ENCODE results near the gene TNK1.
"Not testable (repeated sequence)": the region's sequence is repeated elsewhere in the genome, so short reads cannot be mapped to it uniquely, and the experiment has no call there.

The TNK1 gene

DNA sequence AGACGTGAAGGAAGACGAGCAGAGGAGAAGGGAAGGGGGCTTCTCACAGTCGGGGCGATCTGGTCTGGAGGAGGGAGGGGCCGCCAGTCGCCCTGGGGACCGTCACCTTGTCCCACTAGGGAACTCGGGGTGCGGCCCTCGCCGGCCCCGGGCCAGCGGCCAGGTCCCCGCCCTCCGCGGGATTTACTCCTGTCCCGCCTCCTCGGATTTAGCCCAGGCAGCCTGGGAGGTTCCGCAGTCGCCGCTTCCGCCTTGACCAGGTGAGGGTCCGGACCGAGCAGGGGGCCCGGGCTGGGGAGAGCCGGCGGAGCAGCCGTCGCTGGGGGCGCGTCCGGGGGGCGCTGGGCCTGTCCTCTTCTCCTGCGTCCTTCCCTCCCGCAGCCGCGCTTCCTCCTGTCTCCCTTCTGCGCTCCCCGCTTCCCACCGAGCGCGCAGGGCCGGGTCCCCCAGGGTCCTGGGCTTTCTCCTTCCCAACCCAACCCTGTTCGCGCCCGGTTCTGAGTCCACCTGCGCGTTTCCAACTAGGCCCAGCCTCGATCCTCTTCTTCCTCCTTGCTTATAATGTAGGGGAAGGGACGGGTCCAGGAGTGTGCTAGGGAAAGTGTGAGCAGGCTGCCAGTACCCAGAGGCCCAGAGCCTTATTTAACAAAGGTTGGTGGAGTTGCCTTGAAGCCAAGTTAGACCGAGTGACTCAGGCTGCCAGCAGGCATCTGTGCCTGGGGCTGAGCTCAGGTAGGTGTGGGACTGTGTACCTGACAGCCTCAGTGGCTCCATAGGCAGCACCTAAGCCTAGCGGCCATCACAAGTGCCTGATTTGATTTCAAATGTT, at the start of gene TNK1:
TNK1 (plus strand) TSS at position 235 of the 829 bp plus-strand sequence. CDS start 1,838 bp downstream, outside the sequence.
- DNase-seq (ENCODE audit: low read depth in 2 of 2), result no peak

DNA sequence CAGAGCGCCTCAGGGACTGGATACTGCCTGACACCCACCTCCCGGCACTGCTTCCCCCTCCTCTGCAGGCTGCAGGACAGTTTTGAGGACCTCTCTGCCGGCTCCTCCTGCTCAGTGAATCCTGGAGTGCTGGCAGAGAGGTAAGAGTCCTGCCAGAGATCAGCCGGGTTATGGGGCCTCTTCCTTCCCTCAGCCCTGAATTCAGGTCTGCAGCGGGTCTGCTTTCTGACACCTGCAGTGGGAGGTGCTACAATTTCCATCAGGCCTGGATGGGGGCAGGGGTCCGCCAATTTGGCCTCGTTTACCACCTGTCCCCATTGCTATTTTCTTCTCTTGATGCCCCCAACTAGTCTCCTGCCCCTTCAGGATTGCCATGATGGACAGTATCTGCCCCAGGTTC, 48.8 kb upstream of the TNK1 start:
- DNase-seq (ENCODE audit: low read depth in 2 of 2), result no peak

DNA sequence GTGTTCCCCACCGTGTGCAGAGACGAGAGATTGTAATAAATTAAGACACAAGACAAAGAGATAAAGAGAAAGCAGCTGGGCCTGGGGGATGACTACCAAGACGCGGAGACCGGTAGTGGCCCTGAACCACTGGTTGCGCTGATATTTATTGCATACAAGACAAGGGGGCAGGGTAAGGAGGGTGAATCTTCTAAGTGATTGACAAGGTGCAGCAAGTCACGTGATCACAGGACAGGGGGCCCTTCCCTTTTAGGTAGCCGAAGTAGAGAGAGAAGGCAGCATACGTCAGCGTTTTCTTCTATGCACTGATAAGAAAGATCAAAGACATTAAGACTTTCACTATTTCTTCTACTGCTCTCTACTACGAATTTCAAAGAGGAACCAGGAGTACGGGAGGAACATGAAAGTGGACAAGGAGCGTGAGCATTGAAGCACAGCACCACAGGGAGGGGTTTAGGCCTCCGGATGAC, 48.3 kb upstream of the TNK1 start:
- DNase-seq (ENCODE audit: low read depth in 2 of 2), result not testable (repeated sequence)

DNA sequence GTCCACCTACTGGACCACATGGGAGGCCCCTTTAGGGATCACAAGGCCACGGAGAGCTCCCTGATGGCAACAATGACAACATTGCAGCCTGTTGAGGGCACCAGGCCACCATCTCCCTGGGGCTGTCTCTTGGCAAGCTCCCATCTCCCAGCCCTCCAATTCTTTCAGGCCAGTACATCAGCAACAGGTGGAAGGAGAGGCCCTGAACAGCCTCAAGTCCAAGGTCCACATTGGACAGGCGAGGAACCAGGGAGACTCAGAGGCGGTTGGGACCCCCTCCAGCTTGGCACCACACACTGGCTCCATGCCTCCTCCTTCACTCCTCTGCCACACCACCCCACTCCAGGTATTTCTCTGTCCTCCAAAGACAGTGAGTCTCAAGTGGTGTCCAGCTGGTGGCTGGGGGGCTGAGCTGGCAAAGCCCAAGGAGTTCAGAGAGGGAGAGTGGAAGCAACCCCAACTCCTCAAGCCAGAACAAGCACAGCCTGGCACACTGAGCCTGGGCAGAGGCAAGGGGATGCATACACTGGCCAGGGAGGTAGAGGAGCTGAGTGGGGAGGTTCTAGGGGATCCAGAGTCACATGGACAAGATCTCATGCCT, 45.9 kb upstream of the TNK1 start:
- DNase-seq (ENCODE audit: low read depth in 2 of 2), result no peak

DNA sequence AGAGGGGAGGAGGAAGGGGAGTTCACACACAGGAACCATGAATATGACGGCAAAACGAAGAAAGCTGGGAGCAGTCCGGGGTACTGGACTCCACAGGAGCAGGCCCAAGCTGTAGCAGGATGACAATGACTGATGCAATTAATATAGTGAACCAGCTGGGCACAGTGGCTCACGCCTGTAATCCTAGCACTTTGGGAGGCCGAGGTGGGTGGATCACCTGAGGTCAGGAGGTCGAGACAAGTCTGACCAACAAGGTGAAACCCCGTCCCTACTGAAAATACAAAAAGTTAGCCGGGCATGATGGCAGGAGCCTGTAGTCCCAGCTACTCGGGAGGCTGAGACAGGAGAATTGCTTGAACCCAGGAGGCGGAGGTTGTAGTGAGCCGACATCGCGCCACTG, 45.1 kb upstream of the TNK1 start:
- DNase-seq (ENCODE audit: low read depth in 2 of 2), result not testable (repeated sequence)

DNA sequence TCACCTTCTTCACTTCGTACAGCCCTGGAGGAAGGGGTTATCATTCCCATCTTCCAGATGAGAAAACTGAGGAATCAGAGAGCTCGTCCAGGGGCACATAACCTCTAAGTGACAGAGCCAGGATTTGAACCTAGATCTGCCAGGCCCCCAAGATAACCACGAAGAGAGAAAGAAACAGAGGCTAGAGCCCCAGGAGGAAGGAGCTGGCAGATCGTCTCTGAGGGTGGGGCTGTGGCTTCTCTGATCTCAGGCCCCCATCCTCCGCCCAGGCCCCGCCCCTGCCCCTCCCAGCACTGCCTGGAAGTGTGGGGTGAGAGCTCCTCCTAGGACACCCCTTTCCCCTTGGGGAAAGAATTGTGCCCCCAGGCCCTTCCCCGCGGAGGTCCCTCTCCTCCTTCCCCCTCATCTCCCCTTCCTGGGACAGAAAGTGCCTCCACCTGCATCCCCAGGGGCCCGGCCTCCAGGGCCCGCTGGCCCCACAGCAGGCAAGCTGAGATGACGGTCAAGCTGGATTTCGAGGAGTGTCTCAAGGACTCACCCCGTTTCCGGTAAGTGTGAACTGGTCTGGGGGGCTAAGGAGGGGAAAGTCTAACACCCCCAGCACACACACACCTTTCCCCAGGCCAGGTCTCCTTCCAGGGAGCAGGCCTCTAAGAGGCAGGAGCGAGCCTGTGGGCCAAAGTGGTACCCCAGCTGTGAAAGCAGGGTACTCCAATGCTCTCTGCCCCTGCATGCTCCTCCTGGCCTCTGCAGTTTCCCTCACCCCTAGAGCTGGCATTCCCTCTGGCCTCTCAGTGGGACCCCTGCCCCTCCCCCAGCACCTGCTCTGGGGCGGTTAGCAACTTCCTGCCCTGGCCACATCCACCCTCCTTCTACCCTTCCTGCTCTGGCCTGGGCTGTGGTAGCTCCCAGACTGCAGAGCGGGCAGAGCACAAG, 44.4 kb upstream of the TNK1 start, which contains the start of gene ACAP1:
ACAP1 (plus strand) TSS at position 290 of the 936 bp plus-strand sequence; CDS start at position 496, 206 bp downstream.
- DNase-seq (ENCODE audit: low read depth in 2 of 2), result peak; percentile 84 to 89

DNA sequence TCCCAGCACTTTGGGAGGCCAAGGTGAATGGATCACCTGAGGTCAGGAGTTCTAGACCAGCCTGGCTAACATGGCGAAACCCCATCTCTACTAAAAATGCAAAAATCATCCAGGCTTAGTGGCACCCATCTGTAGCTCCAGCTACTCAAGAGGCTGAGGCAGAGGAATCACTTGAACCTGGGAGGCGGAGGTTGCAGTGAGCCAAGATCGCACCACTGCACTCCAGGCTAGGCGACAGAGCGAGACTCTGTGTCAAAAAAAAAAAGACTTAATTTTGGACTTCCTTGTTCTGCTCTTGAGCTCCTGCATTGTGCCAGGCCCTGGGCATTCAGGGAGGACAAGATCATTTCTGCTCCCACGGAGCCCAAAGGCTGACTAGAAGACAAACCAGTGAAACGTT, 43.3 kb upstream of the TNK1 start:
- not testable (repeated sequence) for DNase-seq (ENCODE audit: low read depth in 2 of 2)

DNA sequence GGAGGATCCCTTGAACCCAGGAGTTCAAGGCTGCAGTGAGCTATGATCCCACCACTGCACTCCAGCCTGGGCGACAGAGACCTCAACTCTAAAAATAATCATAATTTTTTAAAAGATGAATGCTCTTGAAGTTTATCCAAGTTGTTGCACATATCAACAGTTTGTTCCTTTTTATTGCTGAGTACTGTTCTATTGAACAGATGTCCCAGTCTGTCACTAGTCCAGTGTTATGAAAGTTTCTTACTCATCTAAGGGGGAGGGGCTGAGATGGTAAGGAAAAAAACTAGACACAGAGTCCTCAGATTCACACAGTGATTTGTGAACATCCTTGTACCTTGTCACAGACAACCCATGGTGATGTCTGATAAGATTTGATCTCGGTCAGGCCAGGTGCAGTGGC, 40.7 kb upstream of the TNK1 start:
- no peak for DNase-seq (ENCODE audit: low read depth in 2 of 2)

DNA sequence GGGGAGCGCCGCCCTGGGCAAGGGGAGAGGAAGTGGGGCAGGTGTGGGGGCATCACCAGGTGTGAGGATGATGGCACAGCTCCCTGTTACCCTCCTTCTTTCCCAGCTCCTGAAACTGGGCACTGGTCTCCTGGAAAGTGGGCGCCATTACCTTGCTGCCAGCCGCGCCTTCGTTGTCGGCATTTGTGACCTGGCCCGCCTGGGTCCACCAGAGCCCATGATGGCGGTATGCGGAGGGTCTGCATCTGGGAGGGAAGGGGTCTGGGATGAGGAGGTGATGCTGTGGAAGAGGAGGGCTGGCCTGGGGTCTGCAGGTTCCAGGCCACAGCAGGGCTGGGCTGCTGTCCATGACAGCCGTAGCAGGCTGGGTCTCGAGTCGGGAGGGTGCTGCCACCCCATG, 39.0 kb upstream of the TNK1 start:
- DNase-seq (ENCODE audit: low read depth in 2 of 2), result no peak

DNA sequence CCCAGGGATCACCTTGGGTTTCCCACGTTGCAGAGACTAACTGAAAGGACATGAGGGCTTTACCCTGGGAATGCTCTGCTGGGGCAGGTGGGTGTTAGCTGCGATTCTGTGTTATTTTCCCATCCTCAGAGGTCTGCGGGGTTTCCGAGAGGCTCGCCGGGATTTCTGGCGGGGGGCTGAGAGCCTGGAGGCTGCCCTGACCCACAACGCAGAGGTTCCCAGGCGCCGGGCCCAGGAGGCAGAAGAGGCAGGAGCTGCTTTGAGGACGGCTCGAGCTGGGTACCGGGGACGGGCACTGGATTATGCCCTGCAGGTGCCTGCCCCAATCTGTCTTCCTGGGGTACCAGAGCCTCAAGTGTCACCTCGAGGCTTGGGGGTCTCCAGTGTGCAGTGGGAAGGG, 37.6 kb upstream of the TNK1 start:
- no peak for DNase-seq (ENCODE audit: low read depth in 2 of 2)

DNA sequence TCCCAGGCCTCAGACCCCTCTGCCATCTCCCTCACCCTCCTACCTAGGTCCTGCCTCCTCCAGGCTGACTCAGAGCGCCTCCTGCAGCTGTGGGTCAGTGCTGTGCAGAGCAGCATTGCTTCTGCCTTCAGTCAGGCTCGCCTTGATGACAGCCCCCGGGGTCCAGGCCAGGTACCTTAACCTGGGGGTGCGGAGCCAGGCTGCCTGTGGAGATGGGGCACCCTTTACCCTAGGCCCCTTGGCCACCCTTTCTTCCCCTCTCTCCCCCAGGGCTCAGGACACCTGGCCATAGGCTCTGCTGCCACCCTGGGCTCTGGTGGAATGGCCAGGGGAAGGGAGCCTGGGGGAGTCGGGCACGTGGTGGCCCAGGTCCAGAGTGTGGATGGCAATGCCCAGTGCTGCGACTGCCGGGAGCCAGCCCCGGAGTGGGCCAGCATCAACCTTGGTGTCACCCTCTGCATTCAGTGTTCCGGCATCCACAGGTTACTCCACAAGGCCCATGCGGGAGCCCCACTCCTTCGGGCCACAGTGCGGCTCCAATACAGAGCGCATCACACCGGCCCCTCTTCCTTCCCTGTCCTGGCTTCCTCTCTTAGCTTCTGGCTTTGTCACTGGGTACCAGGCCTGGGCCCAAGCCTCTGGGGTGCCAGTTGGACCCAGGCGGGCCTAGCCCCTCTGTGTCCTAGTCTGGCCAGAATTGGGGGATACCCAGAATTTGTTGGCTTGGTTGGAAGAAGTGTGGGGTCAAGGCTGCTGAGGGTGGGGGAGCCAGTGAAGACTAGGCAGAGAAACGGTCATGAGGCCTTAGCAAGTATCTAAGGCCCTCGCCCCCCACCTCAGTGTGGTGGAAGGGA, 33.9 kb upstream of the TNK1 start:
- no peak for DNase-seq (ENCODE audit: low read depth in 2 of 2)

DNA sequence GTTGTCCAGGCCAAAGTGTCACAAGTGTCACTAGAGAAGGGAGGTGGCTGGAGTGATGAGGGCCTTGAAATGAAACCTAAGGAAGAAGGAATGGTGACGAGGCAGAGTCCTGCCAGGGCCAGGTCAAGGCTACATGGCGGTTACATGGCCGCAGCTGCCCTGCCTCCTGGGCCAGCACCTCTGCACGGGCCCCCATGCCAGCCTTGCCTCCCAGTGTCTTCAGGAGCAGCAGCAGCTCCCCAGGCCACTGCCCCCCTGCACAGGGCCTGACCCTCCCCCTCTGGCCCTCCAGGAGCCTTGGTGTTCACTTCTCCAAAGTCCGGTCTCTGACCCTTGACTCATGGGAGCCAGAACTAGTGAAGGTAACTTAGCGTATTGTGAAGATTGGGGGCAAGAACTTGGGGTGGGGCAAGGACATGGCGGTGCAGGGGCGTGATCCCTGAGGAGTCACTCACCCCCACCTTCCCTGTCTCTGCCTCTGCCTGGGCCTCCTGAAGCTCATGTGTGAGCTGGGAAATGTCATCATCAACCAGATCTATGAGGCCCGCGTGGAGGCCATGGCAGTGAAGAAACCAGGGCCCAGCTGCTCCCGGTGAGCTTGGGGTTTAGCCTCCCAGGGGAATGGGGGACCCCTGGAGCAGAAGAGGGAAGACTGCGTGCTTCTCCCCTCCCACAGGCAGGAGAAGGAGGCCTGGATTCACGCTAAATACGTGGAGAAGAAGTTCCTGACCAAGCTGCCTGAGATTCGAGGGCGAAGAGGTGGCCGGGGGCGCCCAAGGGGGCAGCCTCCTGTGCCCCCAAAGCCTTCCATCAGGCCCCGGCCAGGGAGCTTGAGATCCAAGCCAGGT, 33.0 kb upstream of the TNK1 start:
- no peak for DNase-seq (ENCODE audit: low read depth in 2 of 2)

DNA sequence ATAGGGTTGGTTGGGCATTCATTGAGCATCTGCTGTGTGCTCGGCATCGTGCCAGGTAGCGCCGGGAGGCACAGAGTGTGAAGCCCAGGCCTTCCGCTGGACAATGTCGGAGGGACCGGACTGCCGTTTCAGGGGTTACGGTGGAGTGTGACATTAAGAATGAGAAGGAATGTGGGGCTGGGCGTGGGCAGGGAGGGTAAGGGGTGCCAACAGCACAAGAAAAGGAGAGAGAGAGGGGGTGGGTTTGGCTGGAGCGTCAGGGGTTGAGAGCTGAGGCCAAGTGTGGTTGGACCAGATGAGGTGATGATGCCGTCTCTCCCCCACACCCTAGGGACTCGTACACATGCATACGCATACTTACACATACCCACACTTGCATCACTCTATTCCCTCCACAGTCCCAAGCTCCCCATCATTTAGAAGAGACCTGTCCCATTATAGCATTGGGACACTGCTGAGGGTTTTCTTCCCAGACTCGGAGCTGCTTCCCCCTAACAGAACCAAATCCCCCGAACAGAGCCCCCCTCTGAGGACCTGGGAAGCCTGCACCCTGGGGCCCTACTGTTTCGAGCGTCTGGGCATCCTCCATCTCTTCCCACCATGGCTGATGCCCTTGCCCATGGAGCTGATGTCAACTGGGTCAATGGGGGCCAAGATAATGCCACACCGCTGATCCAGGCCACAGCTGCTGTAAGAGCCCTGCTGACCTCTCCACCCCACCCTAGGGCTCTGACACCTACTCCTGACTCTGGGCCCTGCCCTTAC, 32.2 kb upstream of the TNK1 start:
- no peak for DNase-seq (ENCODE audit: low read depth in 2 of 2)

DNA sequence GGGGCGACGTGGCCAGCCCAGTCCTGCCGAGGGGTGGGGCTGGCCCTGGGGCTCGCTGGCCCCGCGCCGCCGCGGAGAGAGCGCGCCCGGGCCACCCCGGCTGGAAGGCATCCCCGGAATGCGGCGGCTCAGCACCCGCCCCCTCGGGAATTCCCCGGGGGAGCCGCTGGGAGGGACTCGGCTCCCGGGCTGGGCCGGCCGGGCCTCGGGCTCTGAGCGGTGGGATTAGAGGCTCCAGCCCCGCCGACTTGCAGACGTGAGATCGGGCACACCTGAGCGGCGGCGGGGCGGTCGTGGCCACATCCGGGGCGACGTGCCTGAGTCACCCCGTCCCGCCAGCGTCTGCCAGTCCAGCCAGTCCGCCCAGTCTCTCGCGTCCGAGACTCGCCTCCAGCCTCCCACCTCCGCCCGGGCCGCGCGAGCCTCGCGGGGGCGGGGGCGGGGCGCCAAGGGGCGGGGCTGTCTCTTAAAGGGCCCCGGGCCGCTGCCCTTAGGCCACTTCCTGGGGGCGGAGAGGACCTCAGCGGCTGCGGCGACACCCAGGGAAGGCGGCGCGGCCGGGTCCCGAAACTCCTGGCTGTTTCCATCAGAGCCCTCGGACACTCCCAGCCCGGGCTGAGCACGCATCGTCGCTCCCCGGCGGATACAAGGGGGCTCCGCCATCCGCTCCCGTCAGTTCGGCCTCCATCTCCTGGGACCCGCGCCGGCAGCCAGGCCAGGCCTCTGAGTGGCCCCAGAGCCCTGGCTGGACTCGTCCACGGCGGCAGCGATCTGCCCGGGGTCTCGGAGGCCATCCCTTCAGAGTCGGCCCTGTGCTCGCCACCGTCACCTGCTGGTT, 29.0 kb upstream of the TNK1 start, which contains the start of gene KCTD11:
KCTD11 (plus strand) TSS at position 498 of the 838 bp plus-strand sequence.
- peak; percentile 39 to 68 for DNase-seq (ENCODE audit: low read depth in 2 of 2)

DNA sequence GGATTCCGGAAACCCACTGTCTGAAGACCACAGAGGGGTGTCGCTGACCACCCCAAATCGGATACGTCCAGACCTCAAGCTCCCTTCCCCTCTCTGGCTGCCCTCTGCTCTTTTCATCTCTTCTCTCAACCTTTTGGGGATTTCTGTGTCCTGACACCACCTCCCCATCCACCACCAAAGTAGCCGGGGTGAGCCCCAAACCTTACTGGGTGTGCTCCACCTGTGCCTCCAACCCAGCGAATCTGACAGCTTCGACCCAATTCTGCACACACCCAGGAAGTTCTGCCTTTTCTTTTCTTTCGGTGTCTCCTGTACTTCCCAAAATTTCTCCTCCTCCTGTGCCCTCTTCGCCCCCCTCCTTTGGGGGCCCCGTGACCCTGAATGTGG, 28.4 kb upstream of the TNK1 start:
- DNase-seq (ENCODE audit: low read depth in 2 of 2), result no peak

DNA sequence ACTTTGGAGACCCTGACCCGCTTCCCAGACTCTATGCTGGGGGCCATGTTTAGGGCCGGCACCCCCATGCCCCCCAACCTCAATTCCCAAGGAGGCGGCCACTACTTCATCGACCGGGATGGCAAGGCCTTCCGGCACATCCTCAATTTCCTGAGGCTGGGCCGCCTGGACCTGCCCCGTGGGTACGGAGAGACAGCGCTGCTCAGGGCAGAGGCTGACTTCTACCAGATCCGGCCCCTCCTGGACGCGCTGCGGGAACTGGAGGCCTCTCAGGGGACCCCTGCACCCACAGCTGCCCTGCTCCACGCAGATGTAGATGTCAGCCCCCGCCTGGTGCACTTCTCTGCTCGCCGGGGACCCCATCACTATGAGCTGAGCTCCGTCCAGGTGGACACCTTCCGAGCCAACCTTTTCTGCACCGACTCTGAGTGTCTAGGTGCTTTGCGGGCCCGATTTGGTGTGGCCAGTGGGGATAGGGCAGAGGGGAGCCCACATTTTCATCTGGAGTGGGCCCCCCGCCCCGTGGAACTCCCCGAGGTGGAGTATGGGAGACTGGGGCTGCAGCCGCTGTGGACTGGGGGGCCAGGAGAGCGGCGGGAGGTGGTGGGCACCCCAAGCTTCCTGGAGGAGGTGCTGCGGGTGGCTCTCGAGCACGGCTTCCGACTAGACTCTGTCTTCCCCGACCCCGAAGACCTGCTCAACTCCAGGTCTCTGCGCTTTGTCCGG, 27.8 kb upstream of the TNK1 start:
- no peak for DNase-seq (ENCODE audit: low read depth in 2 of 2)

DNA sequence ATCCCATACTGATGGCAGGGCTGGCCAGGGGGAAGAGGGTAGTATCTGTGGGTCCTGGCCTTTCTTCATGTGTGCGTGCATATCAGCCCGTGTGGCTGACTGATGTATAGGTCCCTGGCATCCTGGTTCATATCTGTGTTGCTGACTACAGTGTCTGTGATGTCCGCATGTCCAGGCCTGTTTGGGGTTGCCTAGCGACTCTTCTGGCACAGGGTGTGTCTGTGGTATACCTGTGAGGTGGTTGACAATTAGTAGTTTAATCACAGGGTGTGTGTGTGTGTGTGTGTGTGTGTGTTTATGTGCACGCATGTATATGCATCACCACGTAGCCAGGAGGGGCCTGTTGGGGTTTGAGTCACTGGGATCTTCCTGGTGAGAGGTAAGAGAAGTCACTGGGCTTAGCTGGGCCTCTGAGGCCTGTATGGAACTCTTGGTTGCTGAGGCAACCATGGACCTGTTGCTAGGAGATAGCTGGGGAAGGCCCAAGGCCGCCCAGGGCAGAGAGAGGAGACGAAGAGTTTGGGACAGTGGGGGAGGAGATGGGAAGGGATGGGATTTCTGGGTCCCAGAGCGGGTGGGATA, 26.5 kb upstream of the TNK1 start:
- no peak for DNase-seq (ENCODE audit: low read depth in 2 of 2)

Data from activated CD4-positive, alpha-beta T cell treated with anti-CD3 and anti-CD28 coated beads for 24 hours (primary cell).